GM23248 (cell line): ENCODE results near the gene MZT2A.
"Not testable (repeated sequence)": the region's sequence is repeated elsewhere in the genome, so short reads cannot be mapped to it uniquely, and the experiment has no call there.

Experiments
- EZH2 ChIP-seq: fragments of 200-600 bp; sonication (generic); IDR thresholded peaks from 2 replicates; pipeline ENCODE4 v1.6.1; 2018; ENCODE audit warnings: antibody characterized with exemption, mild to moderate bottlenecking; ENCODE audit not compliant: insufficient read depth, poor library complexity, severe bottlenecking
- EZH2phosphoT487 ChIP-seq: fragments of 200-600 bp; sonication (generic); IDR thresholded peaks from 2 replicates; pipeline ENCODE4 v1.6.1; 2018; ENCODE audit warnings: antibody characterized with exemption, moderate library complexity, mild to moderate bottlenecking, low read depth; ENCODE audit not compliant: insufficient read depth

- TF ChIP-seq EZH2, EZH2phosphoT487: not testable (repeated sequence)
These were observed 15.8 kb downstream of the MZT2A start for GRCh38 chr2:131476363-131476762.
